SJCRH30 (cell line): ENCODE measurements around the gene NINJ1. TPM values are rescaled to one million over a fixed set of nuclear protein-coding genes. Genes with fewer than 3 reads are reported as not detected.

Experiments used
- DNase-seq, 2 experiments: peaks; one replicate each; pipeline ENCODE4 v3.0.0-alpha.2; 2015 to 2020
- H3K27ac ChIP-seq: fragments of 250-450 bp; sonication (Bioruptor Pico); 2 replicates; pipeline ENCODE4 v1.5.1; 2020; ENCODE audit warnings: mild to moderate bottlenecking, moderate library complexity
- H3K27me3 ChIP-seq: fragments of 250-450 bp; sonication (Bioruptor Pico); 2 replicates; pipeline ENCODE4 v1.5.1; 2020; ENCODE audit warnings: mild to moderate bottlenecking, moderate library complexity
- H3K36me3 ChIP-seq: fragments of 250-450 bp; sonication (Bioruptor Pico); 2 replicates; pipeline ENCODE4 v1.5.1; 2020; ENCODE audit warnings: mild to moderate bottlenecking, moderate library complexity
- H3K4me1 ChIP-seq: fragments of 250-450 bp; sonication (Bioruptor Pico); 2 replicates; pipeline ENCODE4 v1.5.1; 2020; ENCODE audit warnings: mild to moderate bottlenecking, moderate library complexity
- H3K4me3 ChIP-seq: fragments of 250-450 bp; sonication (Bioruptor Pico); 2 replicates; pipeline ENCODE4 v1.5.1; 2020; ENCODE audit warnings: mild to moderate bottlenecking, moderate library complexity
- H3K9me3 ChIP-seq: fragments of 250-450 bp; sonication (Bioruptor Pico); replicated peaks from 2 replicates; pipeline ENCODE4 v1.5.1; 2020; ENCODE audit warnings: mild to moderate bottlenecking, moderate library complexity
- total RNA-seq: library from RNA; depleted of rRNA; stranded (reverse); fragments of >200 nt; shearing (Covaris generic); gene quantifications from 2 replicates; pipeline ENCODE4 v1.2.3, GENCODE V29; 2014

Gene NINJ1
- total RNA-seq, 1 experiment from 2014 or later: 27.1 TPM

GRCh38 chr9:93131599-93132286 is 2.3 kb downstream of the NINJ1 start:
- no peaks in the 10 kb centered on the region for H3K9me3 ChIP-seq
- H3K27ac ChIP-seq: no peak overlapping the region

GRCh38 chr9:93130861-93131481 is 3.1 kb downstream of the NINJ1 start:
- Histone ChIP-seq H3K4me3 (no peak overlapping the region), H3K27ac (no peak overlapping the region), H3K4me1 (peaks cover 39% of the 10 kb centered on the region), H3K27me3 (no peaks in the 10 kb centered on the region), H3K36me3 (no peaks in the 10 kb centered on the region), H3K9me3 (no peaks in the 10 kb centered on the region)
- peak in 1 of 2 experiments; percentile 5 for DNase-seq

More at GRCh38 chr9:93131599-93132286, 2.3 kb downstream of the NINJ1 start:
- no peaks in the 10 kb centered on the region for H3K36me3 ChIP-seq
- no peaks in the 10 kb centered on the region for H3K27me3 ChIP-seq
- DNase-seq: peak in 1 of 2 experiments; percentile 3
- no peak overlapping the region for H3K4me3 ChIP-seq
- H3K4me1 ChIP-seq: peaks cover 45% of the 10 kb centered on the region

GRCh38 chr9:93129691-93130500 is 4.2 kb downstream of the NINJ1 start:
- Histone ChIP-seq H3K4me3 (no peak overlapping the region), H3K27ac (no peak overlapping the region), H3K9me3 (no peaks in the 10 kb centered on the region), H3K4me1 (peaks cover 31% of the 10 kb centered on the region; the same call in 1 of the 2 replicates), H3K36me3 (no peaks in the 10 kb centered on the region), H3K27me3 (no peaks in the 10 kb centered on the region)
- DNase-seq: peak in 1 of 2 experiments; percentile 4

- Histone ChIP-seq H3K4me1 (peaks cover 26% of the 10 kb centered on the region; the same call in 1 of the 2 replicates), H3K36me3 (no peaks in the 10 kb centered on the region), H3K9me3 (no peaks in the 10 kb centered on the region), H3K4me3 (no peak overlapping the region), H3K27me3 (no peaks in the 10 kb centered on the region), H3K27ac (no peak overlapping the region)
- DNase-seq: peak in 1 of 2 experiments; percentile 4
These were observed 4.8 kb downstream of the NINJ1 start for GRCh38 chr9:93129286-93129685.

- DNase-seq: no peak
- H3K27ac ChIP-seq: no peak overlapping the region
- H3K4me1 ChIP-seq: peaks cover 26% of the 10 kb centered on the region; the same call in 1 of the 2 replicates
- no peak overlapping the region for H3K4me3 ChIP-seq
- H3K9me3 ChIP-seq: no peaks in the 10 kb centered on the region
- H3K27me3 ChIP-seq: no peaks in the 10 kb centered on the region
- H3K36me3 ChIP-seq: no peaks in the 10 kb centered on the region
These were observed 5.3 kb downstream of the NINJ1 start for GRCh38 chr9:93128715-93129224.

- H3K27me3 ChIP-seq: no peaks in the 10 kb centered on the region
- no peak for DNase-seq
- peaks cover 25% of the 10 kb centered on the region; the same call in 1 of the 2 replicates for H3K4me1 ChIP-seq
- H3K36me3 ChIP-seq: no peaks in the 10 kb centered on the region
- H3K27ac ChIP-seq: no peak overlapping the region
- H3K4me3 ChIP-seq: no peak overlapping the region
- no peaks in the 10 kb centered on the region for H3K9me3 ChIP-seq
These were observed 5.9 kb downstream of the NINJ1 start for GRCh38 chr9:93128011-93128714.

GRCh38 chr9:93127395-93127911 is 6.6 kb downstream of the NINJ1 start:
- peak; percentile 74 to 75 for DNase-seq
- Histone ChIP-seq H3K4me3 (no peak overlapping the region), H3K36me3 (no peaks in the 10 kb centered on the region), H3K4me1 (peaks cover 18% of the 10 kb centered on the region; the same call in 1 of the 2 replicates), H3K27me3 (no peaks in the 10 kb centered on the region), H3K9me3 (no peaks in the 10 kb centered on the region), H3K27ac (no peak overlapping the region)

- Histone ChIP-seq H3K27me3 (no peaks in the 10 kb centered on the region), H3K36me3 (no peaks in the 10 kb centered on the region), H3K27ac (no peak overlapping the region), H3K4me1 (peaks cover 18% of the 10 kb centered on the region; the same call in 1 of the 2 replicates), H3K4me3 (no peak overlapping the region), H3K9me3 (no peaks in the 10 kb centered on the region)
- DNase-seq: no peak
These were observed 7.2 kb downstream of the NINJ1 start for GRCh38 chr9:93126825-93127368.

- H3K27ac ChIP-seq: no peak overlapping the region
- H3K27me3 ChIP-seq: no peaks in the 10 kb centered on the region
- no peaks in the 10 kb centered on the region for H3K9me3 ChIP-seq
- H3K4me3 ChIP-seq: no peak overlapping the region
- peaks cover 18% of the 10 kb centered on the region; the same call in 1 of the 2 replicates for H3K4me1 ChIP-seq
- no peaks in the 10 kb centered on the region for H3K36me3 ChIP-seq
- no peak for DNase-seq
These were observed 7.8 kb downstream of the NINJ1 start for GRCh38 chr9:93126151-93126781.

GRCh38 chr9:93125331-93125894 is 8.6 kb downstream of the NINJ1 start:
- Histone ChIP-seq H3K4me1 (peaks cover 20% of the 10 kb centered on the region), H3K27ac (no peak overlapping the region), H3K4me3 (no peak overlapping the region), H3K36me3 (no peaks in the 10 kb centered on the region), H3K27me3 (no peaks in the 10 kb centered on the region), H3K9me3 (no peaks in the 10 kb centered on the region)
- peak in 1 of 2 experiments; percentile 1 for DNase-seq

- Histone ChIP-seq H3K4me3 (no peak overlapping the region), H3K4me1 (peaks cover 24% of the 10 kb centered on the region)
- DNase-seq: no peak
These were observed 9.3 kb downstream of the NINJ1 start for GRCh38 chr9:93124793-93125192.

GRCh38 chr9:93123561-93124283 is 10.3 kb downstream of the NINJ1 start:
- no peak for DNase-seq
- Histone ChIP-seq H3K36me3 (no peaks in the 10 kb centered on the region), H3K9me3 (no peaks in the 10 kb centered on the region), H3K4me1 (peaks cover 28% of the 10 kb centered on the region), H3K4me3 (no peak overlapping the region), H3K27me3 (no peaks in the 10 kb centered on the region), H3K27ac (no peak overlapping the region)

More at GRCh38 chr9:93124793-93125192, 9.3 kb downstream of the NINJ1 start:
- Histone ChIP-seq H3K9me3 (no peaks in the 10 kb centered on the region), H3K27me3 (no peaks in the 10 kb centered on the region), H3K36me3 (no peaks in the 10 kb centered on the region), H3K27ac (no peak overlapping the region)
